OCI-LY7 (cell line): ENCODE measurements around the gene FMN2. TPM values are rescaled to one million over a fixed set of nuclear protein-coding genes. Genes with fewer than 3 reads are reported as not detected.
"Not testable (repeated sequence)": the region's sequence is repeated elsewhere in the genome, so short reads cannot be mapped to it uniquely, and the experiment has no call there.

Experiments
- BruUV-seq: library from RNA; stranded (reverse); fragments of 400-500 nt; replicated peaks from 2 replicates; lab custom pipeline; 2021; lab: Mats Ljungman, UMichigan
- CTCF ChIA-PET: fragments of 300-600 bp; sonication (Branson Sonifier 250); formaldehyde crosslinking; loops from one replicate; lab custom pipeline; 2022; ENCODE audit warnings: antibody characterized with exemption; ENCODE audit not compliant: unreplicated experiment; lab: Charles Lee
- POLR2A ChIA-PET: fragments of 300-600 bp; sonication (Branson Sonifier 250); formaldehyde crosslinking; loops from one replicate; lab custom pipeline; 2022; ENCODE audit warnings: antibody characterized with exemption; lab: Charles Lee
- DNase-seq: peaks from one replicate; pipeline ENCODE4 v3.0.0-alpha.2; 2015; ENCODE audit warnings: low spot score
- H2AFZ ChIP-seq: fragments of 200-600 bp; sonication (generic), shearing (Covaris generic); 2 replicates; pipeline ENCODE4 v1.6.1; 2014; ENCODE audit warnings: mild to moderate bottlenecking, antibody characterized with exemption, low read length, moderate library complexity
- H3K27ac ChIP-seq: fragments of 200-600 bp; sonication (generic); 2 replicates; pipeline ENCODE4 v1.5.1; 2014; ENCODE audit warnings: mixed run types, low read depth, mild to moderate bottlenecking, moderate library complexity, low read length, inconsistent platforms; ENCODE audit not compliant: poor library complexity, severe bottlenecking
- H3K36me3 ChIP-seq: fragments of 200-600 bp; sonication (generic); 2 replicates; pipeline ENCODE4 v1.6.1; 2014; ENCODE audit warnings: mild to moderate bottlenecking, antibody characterized with exemption, low read length, moderate library complexity, mixed read lengths; ENCODE audit not compliant: insufficient read depth
- H3K4me1 ChIP-seq: fragments of 200-600 bp; sonication (generic); 2 replicates; pipeline ENCODE4 v1.5.1; 2014; ENCODE audit warnings: mild to moderate bottlenecking, low read length; ENCODE audit not compliant: insufficient read depth, poor library complexity, severe bottlenecking
- H3K4me2 ChIP-seq: fragments of 200-600 bp; sonication (generic); 2 replicates; pipeline ENCODE4 v1.6.1; 2014; ENCODE audit warnings: mild to moderate bottlenecking, low read length
- H3K4me3 ChIP-seq: fragments of 200-600 bp; sonication (generic); 2 replicates; pipeline ENCODE4 v1.5.1; 2014; ENCODE audit warnings: mild to moderate bottlenecking, low read depth, low read length; ENCODE audit not compliant: poor library complexity, severe bottlenecking
- H3K79me2 ChIP-seq: fragments of 200-600 bp; sonication (generic); 2 replicates; pipeline ENCODE4 v1.6.1; 2016; ENCODE audit warnings: low read depth, mild to moderate bottlenecking, low read length, moderate library complexity, mixed read lengths; ENCODE audit not compliant: insufficient read depth
- H3K9me2 ChIP-seq: fragments of 200-600 bp; sonication (generic); 2 replicates; pipeline ENCODE4 v1.6.1; 2016; ENCODE audit warnings: mild to moderate bottlenecking, low read length, mixed read lengths; ENCODE audit not compliant: insufficient read depth
- H3K9me3 ChIP-seq: fragments of 200-600 bp; sonication (generic); 2 replicates; pipeline ENCODE4 v1.6.1; 2014; ENCODE audit warnings: mild to moderate bottlenecking, mixed run types, low read length, mixed read lengths
- H4K20me1 ChIP-seq: fragments of 200-600 bp; sonication (generic); 2 replicates; pipeline ENCODE4 v1.6.1; 2014; ENCODE audit warnings: mild to moderate bottlenecking, antibody characterized with exemption, low read length, moderate library complexity, mixed read lengths; ENCODE audit not compliant: insufficient read depth
- CTCF ChIP-seq: fragments of 200-600 bp; sonication (generic); conservative IDR thresholded peaks from 2 replicates; pipeline ENCODE4 v1.5.1; 2014; ENCODE audit warnings: mild to moderate bottlenecking, antibody characterized with exemption, low read length, moderate library complexity, mixed read lengths
- EZH2phosphoT487 ChIP-seq: fragments of 200-600 bp; sonication (generic); IDR thresholded peaks from 2 replicates; pipeline ENCODE4 v1.6.1; 2018; ENCODE audit warnings: low read depth, borderline replicate concordance, mild to moderate bottlenecking, mixed run types, antibody characterized with exemption, low read length, moderate library complexity, mixed read lengths
- intact Hi-C: fragments of 100-400 bp; cut with micrococcal nuclease; formaldehyde crosslinking; loops from one replicate; pipeline ENCODE4 v1.10.0; 2022; ENCODE audit not compliant: unreplicated experiment
- total RNA-seq, 2 experiments: library from RNA; depleted of rRNA in 1 of 2; stranded (reverse); fragments of >200 nt in 1 of 2; shearing (Covaris generic) in 1 of 2; gene quantifications; 2 replicates each; pipeline ENCODE4 v1.2.3, GENCODE V29; 2014 to 2022

FMN2 gene
- total RNA-seq, 2 experiments from 2014 or later = not detected

GRCh38 chr1:240322943-240323342 is 231.3 kb downstream of the FMN2 start:
- Histone ChIP-seq H3K4me1 (no peaks in the 10 kb centered on the region), H3K79me2 (no peaks in the 10 kb centered on the region), H3K36me3 (no peaks in the 10 kb centered on the region), H3K9me2 (no peaks in the 10 kb centered on the region), H3K4me2 (no peak overlapping the region), H4K20me1 (no peaks in the 10 kb centered on the region), H3K4me3 (no peak overlapping the region), H2AFZ (no peak overlapping the region), H3K9me3 (no peaks in the 10 kb centered on the region), H3K27ac (no peak overlapping the region)
- intact Hi-C loops = no loop called here
- POLR2A ChIA-PET = no interaction called here
- no TSS peak for BruUV-seq
- DNase-seq = no peak
- TF ChIP-seq EZH2phosphoT487 = no peak
- TF ChIP-seq CTCF = no peak
- CTCF ChIA-PET = no interaction called here

GRCh38 chr1:240328382-240328781 is 236.7 kb downstream of the FMN2 start:
- H3K36me3 ChIP-seq, H3K9me2 ChIP-seq, H3K27ac ChIP-seq, BruUV-seq, intact Hi-C loops, H3K4me2 ChIP-seq, H4K20me1 ChIP-seq, H3K79me2 ChIP-seq, DNase-seq, CTCF ChIA-PET, H3K9me3 ChIP-seq, H2AFZ ChIP-seq, H3K4me3 ChIP-seq, H3K4me1 ChIP-seq: not testable (repeated sequence)
- POLR2A ChIA-PET = interaction anchor here (0.6 kb wide), 1 partner anchor 108 kb away, joined by 3 read pairs; no protein-coding TSS in a partner anchor

- ChIA-PET CTCF (no interaction called here), POLR2A (no interaction called here)
- no TSS peak for BruUV-seq
- TF ChIP-seq EZH2phosphoT487 (no peak), CTCF (no peak)
- H3K4me2 ChIP-seq = no peak overlapping the region
- no peak overlapping the region for H2AFZ ChIP-seq
- DNase-seq = no peak
- intact Hi-C loops = no loop called here
- no peak overlapping the region for H3K4me3 ChIP-seq
- H3K27ac ChIP-seq = no peak overlapping the region
- no peaks in the 10 kb centered on the region for H3K4me1 ChIP-seq
- no peaks in the 10 kb centered on the region for H3K36me3 ChIP-seq
- H3K9me3 ChIP-seq = no peaks in the 10 kb centered on the region
- H4K20me1 ChIP-seq = no peaks in the 10 kb centered on the region
- H3K9me2 ChIP-seq = no peaks in the 10 kb centered on the region
- H3K79me2 ChIP-seq = no peaks in the 10 kb centered on the region
Observed at GRCh38 chr1:240329443-240329842, 237.8 kb downstream of the FMN2 start.
